Karpas-422 (cell line): ENCODE data around the gene SLC35F1. TPM values are rescaled to one million over a fixed set of nuclear protein-coding genes. Genes with fewer than 3 reads are reported as not detected.

Source experiments
- DNase-seq: peaks from one replicate; pipeline ENCODE4 v3.0.0-alpha.2; 2015
- H2AFZ ChIP-seq: fragments of 200-600 bp; sonication (generic); 2 replicates; pipeline ENCODE4 v1.6.1; 2014; ENCODE audit warnings: antibody characterized with exemption, low read length, mixed read lengths
- H3K27ac ChIP-seq: fragments of 200-600 bp; sonication (generic); 2 replicates; pipeline ENCODE4 v1.5.1; 2014; ENCODE audit warnings: mild to moderate bottlenecking, low read length, moderate library complexity
- H3K27me3 ChIP-seq: fragments of 200-600 bp; sonication (generic); 2 replicates; pipeline ENCODE4 v1.6.1; 2014; ENCODE audit warnings: low read length, mixed read lengths
- H3K36me3 ChIP-seq: fragments of 200-600 bp; sonication (generic); 2 replicates; pipeline ENCODE4 v1.6.1; 2014; ENCODE audit warnings: low read length, mixed read lengths; ENCODE audit not compliant: insufficient read depth
- H3K4me1 ChIP-seq: fragments of 200-600 bp; sonication (generic); 2 replicates; pipeline ENCODE4 v1.6.1; 2014; ENCODE audit warnings: mild to moderate bottlenecking, low read length, mixed read lengths
- H3K4me2 ChIP-seq: fragments of 200-600 bp; sonication (generic); 2 replicates; pipeline ENCODE4 v1.6.1; 2014; ENCODE audit warnings: low read length, low read depth, mild to moderate bottlenecking; ENCODE audit not compliant: poor library complexity, severe bottlenecking
- H3K4me3 ChIP-seq: fragments of 200-600 bp; sonication (generic); 2 replicates; pipeline ENCODE4 v1.5.1; 2014; ENCODE audit warnings: mild to moderate bottlenecking, antibody characterized with exemption, low read length, mixed read lengths
- H3K79me2 ChIP-seq: fragments of 200-600 bp; sonication (generic); 2 replicates; pipeline ENCODE4 v1.6.1; 2014; ENCODE audit warnings: mild to moderate bottlenecking, low read length, mixed read lengths
- H3K9ac ChIP-seq: fragments of 200-600 bp; sonication (generic); 2 replicates; pipeline ENCODE4 v1.6.0; 2014; ENCODE audit warnings: low read length
- H3K9me2 ChIP-seq: fragments of 200-600 bp; sonication (generic), shearing (Covaris generic); replicated peaks from 2 replicates; pipeline ENCODE4 v1.6.0; 2014; ENCODE audit warnings: mild to moderate bottlenecking, low read length, moderate library complexity; ENCODE audit not compliant: insufficient read depth
- H3K9me3 ChIP-seq: fragments of 300-700, 200-600 bp; sonication (generic); 2 replicates; pipeline ENCODE4 v1.6.1; 2014; ENCODE audit warnings: low read length, mixed read lengths
- H4K20me1 ChIP-seq: fragments of 200-600 bp; sonication (generic); 2 replicates; pipeline ENCODE4 v1.6.1; 2014; ENCODE audit warnings: mild to moderate bottlenecking, antibody characterized with exemption, low read length, low read depth; ENCODE audit not compliant: insufficient read depth
- total RNA-seq: library from RNA; depleted of rRNA; stranded (reverse); fragments of >200 nt; shearing (Covaris generic); gene quantifications from 2 replicates; pipeline ENCODE4 v1.2.3, GENCODE V29; 2014; ENCODE audit warnings: low replicate concordance

SLC35F1 gene
- total RNA-seq, 1 experiment from 2014 or later: not detected

- Histone ChIP-seq H3K9me3 (no peaks in the 10 kb centered on the region), H3K4me2 (no peak overlapping the region), H3K27ac (no peak overlapping the region), H3K9me2 (no peaks in the 10 kb centered on the region), H3K79me2 (no peaks in the 10 kb centered on the region), H3K27me3 (no peaks in the 10 kb centered on the region), H3K4me1 (no peaks in the 10 kb centered on the region), H3K36me3 (no peaks in the 10 kb centered on the region), H2AFZ (no peak overlapping the region), H3K4me3 (no peak overlapping the region), H3K9ac (no peak overlapping the region), H4K20me1 (no peaks in the 10 kb centered on the region)
- DNase-seq: no peak
Observed at GRCh38 chr6:117985916-117986315, 78.9 kb downstream of the SLC35F1 start.

GRCh38 chr6:117986396-117986795 is 79.3 kb downstream of the SLC35F1 start:
- H3K79me2 ChIP-seq: no peaks in the 10 kb centered on the region
- no peaks in the 10 kb centered on the region for H4K20me1 ChIP-seq
- H3K27ac ChIP-seq: no peak overlapping the region
- H3K9me2 ChIP-seq: no peaks in the 10 kb centered on the region
- no peak overlapping the region for H3K9ac ChIP-seq
- H3K4me2 ChIP-seq: no peak overlapping the region
- no peaks in the 10 kb centered on the region for H3K4me1 ChIP-seq
- H3K27me3 ChIP-seq: no peaks in the 10 kb centered on the region
- H3K9me3 ChIP-seq: no peaks in the 10 kb centered on the region
- no peak overlapping the region for H3K4me3 ChIP-seq
- no peak for DNase-seq
- no peak overlapping the region for H2AFZ ChIP-seq
- H3K36me3 ChIP-seq: no peaks in the 10 kb centered on the region

GRCh38 chr6:117989086-117989485 is 82.0 kb downstream of the SLC35F1 start:
- DNase-seq: no peak
- Histone ChIP-seq H3K9me2 (no peaks in the 10 kb centered on the region), H3K4me1 (peaks cover 1% of the 10 kb centered on the region; the same call in 1 of the 2 replicates), H3K4me2 (no peak overlapping the region), H3K9me3 (no peaks in the 10 kb centered on the region), H3K36me3 (no peaks in the 10 kb centered on the region), H3K27me3 (no peaks in the 10 kb centered on the region), H3K79me2 (no peaks in the 10 kb centered on the region), H3K4me3 (no peak overlapping the region), H3K27ac (no peak overlapping the region), H4K20me1 (no peaks in the 10 kb centered on the region), H3K9ac (no peak overlapping the region), H2AFZ (no peak overlapping the region)

GRCh38 chr6:117990151-117990550 is 83.1 kb downstream of the SLC35F1 start:
- no peak overlapping the region for H3K9ac ChIP-seq
- H3K27me3 ChIP-seq: no peaks in the 10 kb centered on the region
- H3K9me2 ChIP-seq: no peaks in the 10 kb centered on the region
- no peaks in the 10 kb centered on the region for H4K20me1 ChIP-seq
- H3K79me2 ChIP-seq: no peaks in the 10 kb centered on the region
- no peaks in the 10 kb centered on the region for H3K36me3 ChIP-seq
- H3K27ac ChIP-seq: no peak overlapping the region
- no peak overlapping the region for H3K4me3 ChIP-seq
- no peak overlapping the region for H3K4me2 ChIP-seq
- H3K4me1 ChIP-seq: peaks cover 4% of the 10 kb centered on the region; the same call in 1 of the 2 replicates
- DNase-seq: no peak
- H3K9me3 ChIP-seq: no peaks in the 10 kb centered on the region
- no peak overlapping the region for H2AFZ ChIP-seq

GRCh38 chr6:117992856-117993255 is 85.8 kb downstream of the SLC35F1 start:
- H3K4me1 ChIP-seq: peaks cover 4% of the 10 kb centered on the region; the same call in 1 of the 2 replicates
- no peaks in the 10 kb centered on the region for H3K9me3 ChIP-seq
- no peak overlapping the region for H3K4me3 ChIP-seq
- no peak for DNase-seq
- no peak overlapping the region for H3K4me2 ChIP-seq
- H3K9ac ChIP-seq: no peak overlapping the region
- H3K36me3 ChIP-seq: no peaks in the 10 kb centered on the region
- H3K27ac ChIP-seq: no peak overlapping the region
- H3K79me2 ChIP-seq: no peaks in the 10 kb centered on the region
- no peak overlapping the region for H2AFZ ChIP-seq
- no peaks in the 10 kb centered on the region for H3K9me2 ChIP-seq
- no peaks in the 10 kb centered on the region for H3K27me3 ChIP-seq
- H4K20me1 ChIP-seq: no peaks in the 10 kb centered on the region

GRCh38 chr6:118012944-118013343 is 105.9 kb downstream of the SLC35F1 start:
- H3K9me3 ChIP-seq: no peaks in the 10 kb centered on the region

GRCh38 chr6:118016532-118016931 is 109.5 kb downstream of the SLC35F1 start:
- Histone ChIP-seq H3K4me2 (no peak overlapping the region), H3K4me3 (no peak overlapping the region), H2AFZ (no peak overlapping the region), H3K9ac (no peak overlapping the region), H3K36me3 (no peaks in the 10 kb centered on the region), H3K4me1 (no peaks in the 10 kb centered on the region), H3K27ac (no peak overlapping the region), H3K9me2 (no peaks in the 10 kb centered on the region), H3K9me3 (no peaks in the 10 kb centered on the region), H3K27me3 (no peaks in the 10 kb centered on the region), H3K79me2 (no peaks in the 10 kb centered on the region), H4K20me1 (no peaks in the 10 kb centered on the region)
- no peak for DNase-seq

More at GRCh38 chr6:118012944-118013343, 105.9 kb downstream of the SLC35F1 start:
- Histone ChIP-seq H3K36me3 (no peaks in the 10 kb centered on the region), H3K9ac (no peak overlapping the region), H3K4me1 (no peaks in the 10 kb centered on the region), H3K27me3 (no peaks in the 10 kb centered on the region), H3K79me2 (no peaks in the 10 kb centered on the region), H4K20me1 (no peaks in the 10 kb centered on the region), H3K4me2 (no peak overlapping the region), H2AFZ (no peak overlapping the region), H3K9me2 (no peaks in the 10 kb centered on the region), H3K4me3 (no peak overlapping the region), H3K27ac (no peak overlapping the region)
- DNase-seq: no peak

- no peaks in the 10 kb centered on the region for H3K27me3 ChIP-seq
Observed at GRCh38 chr6:118017301-118017848, 110.3 kb downstream of the SLC35F1 start.

More at GRCh38 chr6:118017301-118017848, 110.3 kb downstream of the SLC35F1 start:
- H3K9me2 ChIP-seq: no peaks in the 10 kb centered on the region
- no peaks in the 10 kb centered on the region for H3K79me2 ChIP-seq
- H3K36me3 ChIP-seq: no peaks in the 10 kb centered on the region
- H2AFZ ChIP-seq: no peak overlapping the region
- no peaks in the 10 kb centered on the region for H4K20me1 ChIP-seq
- no peaks in the 10 kb centered on the region for H3K4me1 ChIP-seq
- no peak overlapping the region for H3K4me3 ChIP-seq
- no peaks in the 10 kb centered on the region for H3K9me3 ChIP-seq
- no peak overlapping the region for H3K4me2 ChIP-seq
- no peak overlapping the region for H3K27ac ChIP-seq
- no peak for DNase-seq
- H3K9ac ChIP-seq: no peak overlapping the region
